DND-41 (cell line): ENCODE results near the gene XXYLT1.

Experiments used
- ATAC-seq: fragments of 200-7000 bp; cut with Tn5 transposase; 3 replicates; pipeline ENCODE4 v1.9.1; 2021; ENCODE audit warnings: low read depth; ENCODE audit not compliant: insufficient read depth
- DNase-seq: peaks from one replicate; pipeline ENCODE4 v3.0.0-alpha.2; 2020
- H2AFZ ChIP-seq: 2 replicates; pipeline ENCODE4 v1.6.0; 2012; ENCODE audit warnings: low read depth, low read length
- H3K27ac ChIP-seq: 2 replicates; pipeline ENCODE4 v1.5.1; 2012; ENCODE audit warnings: low read length, inconsistent platforms
- H3K27me3 ChIP-seq: fragments of 200-600 bp; sonication (generic); 2 replicates; pipeline ENCODE4 v1.6.0; 2012; ENCODE audit warnings: low read length, mild to moderate bottlenecking, inconsistent platforms; ENCODE audit not compliant: insufficient read depth, poor library complexity
- H3K36me3 ChIP-seq: 2 replicates; pipeline ENCODE4 v1.5.1; 2012; ENCODE audit warnings: low read length, inconsistent platforms; ENCODE audit not compliant: insufficient read depth
- H3K4me1 ChIP-seq: 2 replicates; pipeline ENCODE4 v1.5.1; 2012; ENCODE audit warnings: mild to moderate bottlenecking, low read length; ENCODE audit not compliant: insufficient read depth
- H3K4me2 ChIP-seq: 2 replicates; pipeline ENCODE4 v1.6.0; 2012; ENCODE audit warnings: mild to moderate bottlenecking, moderate library complexity, low read length, inconsistent platforms; ENCODE audit not compliant: insufficient read depth
- H3K4me3 ChIP-seq, 2 experiments: fragments of 200-600 bp in 1 of 2; shearing (Covaris generic) in 1 of 2; 2 replicates each; pipeline ENCODE4 v1.5.1; 2012 to 2016; ENCODE audit warnings: inconsistent platforms in 2 of 2, low read length in 2 of 2, mild to moderate bottlenecking in 2 of 2, low read depth in 1 of 2, moderate library complexity in 1 of 2
- H3K79me2 ChIP-seq: 2 replicates; pipeline ENCODE4 v1.6.0; 2012; ENCODE audit warnings: low read length, inconsistent platforms; ENCODE audit not compliant: insufficient read depth
- H3K9ac ChIP-seq: 2 replicates; pipeline ENCODE4 v1.6.0; 2012; ENCODE audit warnings: low read depth, mild to moderate bottlenecking, inconsistent platforms, low read length, moderate library complexity
- H3K9me3 ChIP-seq: 2 replicates; pipeline ENCODE4 v1.5.1; 2012; ENCODE audit warnings: low read length, moderate library complexity, mild to moderate bottlenecking, inconsistent platforms; ENCODE audit not compliant: insufficient read depth, severe bottlenecking
- H4K20me1 ChIP-seq: 2 replicates; pipeline ENCODE4 v1.6.0; 2012; ENCODE audit warnings: low read length; ENCODE audit not compliant: insufficient read depth
- CTCF ChIP-seq: IDR thresholded peaks from 2 replicates; pipeline ENCODE4 v1.5.1; 2012; ENCODE audit warnings: borderline replicate concordance, low read length, moderate library complexity, mild to moderate bottlenecking; ENCODE audit not compliant: poor library complexity, severe bottlenecking; ENCODE audit errors: extremely low read depth
- EZH2 ChIP-seq: IDR thresholded peaks from 3 replicates; pipeline ENCODE4 v1.6.1; 2012; ENCODE audit warnings: borderline replicate concordance, low read depth, mild to moderate bottlenecking, moderate library complexity, low read length, inconsistent platforms; ENCODE audit not compliant: severe bottlenecking

XXYLT1 gene

GRCh38 chr3:195140410-195140809 lies 130.5 kb downstream of the XXYLT1 start:
- Histone ChIP-seq H3K27me3 (no peaks in the 10 kb centered on the region), H2AFZ (no peak overlapping the region), H4K20me1 (peaks cover 7% of the 10 kb centered on the region), H3K4me1 (no peaks in the 10 kb centered on the region), H3K4me2 (no peak overlapping the region), H3K27ac (no peak overlapping the region), H3K9ac (no peak overlapping the region), H3K79me2 (no peaks in the 10 kb centered on the region), H3K4me3 (no peak overlapping the region), H3K36me3 (0 out of 2 replicates have a peak, but pooled peaks cover 7% of the 10 kb centered on the region), H3K9me3 (no peaks in the 10 kb centered on the region)
- DNase-seq (no peak), ATAC-seq (no peak)
- TF ChIP-seq EZH2 = no peak
- no peak for TF ChIP-seq CTCF

- no peaks in the 10 kb centered on the region for H3K9me3 ChIP-seq
Observed at GRCh38 chr3:195139876-195140240, 131.1 kb downstream of the XXYLT1 start.

GRCh38 chr3:195139091-195139875 lies 131.7 kb downstream of the XXYLT1 start:
- H3K9ac ChIP-seq = no peak overlapping the region
- H2AFZ ChIP-seq = no peak overlapping the region
- no peaks in the 10 kb centered on the region for H3K4me1 ChIP-seq
- peaks cover 7% of the 10 kb centered on the region; the same call in 1 of the 2 replicates for H3K36me3 ChIP-seq
- TF ChIP-seq EZH2 (no peak), CTCF (no peak)
- DNase-seq = no peak
- H3K27ac ChIP-seq = no peak overlapping the region
- no peaks in the 10 kb centered on the region for H3K9me3 ChIP-seq
- no peak overlapping the region for H3K4me2 ChIP-seq
- no peaks in the 10 kb centered on the region for H3K79me2 ChIP-seq
- H3K27me3 ChIP-seq = no peaks in the 10 kb centered on the region
- peaks cover 10% of the 10 kb centered on the region for H4K20me1 ChIP-seq
- no peak for ATAC-seq
- no peak overlapping the region for H3K4me3 ChIP-seq

More at GRCh38 chr3:195139876-195140240, 131.1 kb downstream of the XXYLT1 start:
- DNase-seq = no peak
- H3K36me3 ChIP-seq = peaks cover 7% of the 10 kb centered on the region; the same call in 1 of the 2 replicates
- no peak overlapping the region for H2AFZ ChIP-seq
- H3K4me2 ChIP-seq = no peak overlapping the region
- H3K9ac ChIP-seq = no peak overlapping the region
- H3K27ac ChIP-seq = no peak overlapping the region
- no peaks in the 10 kb centered on the region for H3K4me1 ChIP-seq
- H3K79me2 ChIP-seq = no peaks in the 10 kb centered on the region
- no peak for ATAC-seq
- H4K20me1 ChIP-seq = peaks cover 7% of the 10 kb centered on the region
- no peak overlapping the region for H3K4me3 ChIP-seq
- TF ChIP-seq EZH2 = no peak
- TF ChIP-seq CTCF = no peak
- no peaks in the 10 kb centered on the region for H3K27me3 ChIP-seq
